ENCODE data around the gene ARHGAP23.
"Not testable (repeated sequence)": the region's sequence is repeated elsewhere in the genome, so short reads cannot be mapped to it uniquely, and the experiment has no call there.

Gene ARHGAP23

DNA sequence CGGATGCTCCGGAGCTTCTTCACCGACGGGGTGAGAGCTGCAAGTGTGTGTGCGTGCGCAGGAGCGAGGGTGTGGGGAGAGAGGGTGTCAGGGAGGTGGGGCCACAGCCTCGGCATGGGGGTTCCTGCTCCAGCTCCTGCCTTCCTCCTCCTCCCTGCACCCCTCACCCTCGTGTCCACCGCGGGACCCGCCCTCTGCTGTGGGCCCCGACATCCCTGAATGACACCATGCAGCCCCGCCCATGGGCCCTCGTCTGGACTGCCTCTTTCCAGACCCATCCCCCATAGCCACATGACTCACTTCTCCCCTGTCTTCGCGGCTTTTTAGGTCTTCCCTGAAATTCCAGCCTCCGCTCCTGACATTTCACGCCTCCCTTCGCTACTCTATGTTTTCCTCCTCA is 41.6 kb downstream of the ARHGAP23 start:
- peaks cover 83% of the 10 kb centered on the region for H3K36me3 ChIP-seq (ENCODE audit: insufficient read depth, low read length)
- no peak overlapping the region for H3K4me2 ChIP-seq (ENCODE audit: insufficient read depth, low read length)
- H3K9ac ChIP-seq (ENCODE audit: low read depth, low read length) = no peak overlapping the region
- H3K4me1 ChIP-seq (ENCODE audit: insufficient read depth, low read length) = no peaks in the 10 kb centered on the region
- H2AFZ ChIP-seq (ENCODE audit: low read depth, low read length) = no peak overlapping the region
- no peak overlapping the region for H3K4me3 ChIP-seq (ENCODE audit: low read depth in 1 of 2, low read length in 2 of 2)
- no peak overlapping the region for H3K27ac ChIP-seq (ENCODE audit: low read length)
- TF ChIP-seq EZH2 (IDR thresholded peaks at IDR 0.05; ENCODE audit: borderline replicate concordance, low read depth, low read length, severe bottlenecking) = no peak
- TF ChIP-seq, protein P1, sequence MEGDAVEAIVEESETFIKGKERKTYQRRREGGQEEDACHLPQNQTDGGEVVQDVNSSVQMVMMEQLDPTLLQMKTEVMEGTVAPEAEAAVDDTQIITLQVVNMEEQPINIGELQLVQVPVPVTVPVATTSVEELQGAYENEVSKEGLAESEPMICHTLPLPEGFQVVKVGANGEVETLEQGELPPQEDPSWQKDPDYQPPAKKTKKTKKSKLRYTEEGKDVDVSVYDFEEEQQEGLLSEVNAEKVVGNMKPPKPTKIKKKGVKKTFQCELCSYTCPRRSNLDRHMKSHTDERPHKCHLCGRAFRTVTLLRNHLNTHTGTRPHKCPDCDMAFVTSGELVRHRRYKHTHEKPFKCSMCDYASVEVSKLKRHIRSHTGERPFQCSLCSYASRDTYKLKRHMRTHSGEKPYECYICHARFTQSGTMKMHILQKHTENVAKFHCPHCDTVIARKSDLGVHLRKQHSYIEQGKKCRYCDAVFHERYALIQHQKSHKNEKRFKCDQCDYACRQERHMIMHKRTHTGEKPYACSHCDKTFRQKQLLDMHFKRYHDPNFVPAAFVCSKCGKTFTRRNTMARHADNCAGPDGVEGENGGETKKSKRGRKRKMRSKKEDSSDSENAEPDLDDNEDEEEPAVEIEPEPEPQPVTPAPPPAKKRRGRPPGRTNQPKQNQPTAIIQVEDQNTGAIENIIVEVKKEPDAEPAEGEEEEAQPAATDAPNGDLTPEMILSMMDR (IDR thresholded peaks at IDR 0.05; ENCODE audit: borderline replicate concordance, extremely low read depth, low read length, poor library complexity, severe bottlenecking) = no peak
- H3K9me3 ChIP-seq (ENCODE audit: insufficient read depth, low read length, severe bottlenecking) = no peaks in the 10 kb centered on the region
- ATAC-seq (ENCODE audit: insufficient read depth, low read depth) (no peak), DNase-seq (no peak)
- H3K79me2 ChIP-seq (ENCODE audit: insufficient read depth, low read length) = no peaks in the 10 kb centered on the region
- peaks cover 11% of the 10 kb centered on the region for H4K20me1 ChIP-seq (ENCODE audit: insufficient read depth, low read length)
- no peaks in the 10 kb centered on the region for H3K27me3 ChIP-seq (ENCODE audit: insufficient read depth, low read length, poor library complexity)

DNA sequence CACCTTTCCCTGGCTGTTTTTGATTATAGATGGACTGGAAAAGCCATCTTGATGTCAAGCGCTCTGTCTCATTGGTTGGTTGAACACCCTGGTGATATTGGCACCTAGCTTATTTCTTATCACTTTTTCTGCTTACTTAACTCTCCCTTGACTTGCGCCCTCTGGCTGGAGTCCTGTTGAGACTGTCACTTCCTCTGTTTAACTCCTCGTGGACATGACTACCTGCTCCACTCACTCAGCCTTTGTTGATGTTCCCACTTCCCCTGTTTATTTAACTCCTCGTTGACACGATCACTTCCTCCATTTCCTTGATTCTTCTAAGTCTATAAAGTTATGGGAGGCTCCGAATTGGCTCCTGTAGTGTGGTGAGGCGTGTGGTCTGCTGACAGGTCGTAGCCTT is 43.0 kb downstream of the ARHGAP23 start:
- H3K4me1 ChIP-seq (ENCODE audit: insufficient read depth, low read length); ATAC-seq (ENCODE audit: insufficient read depth, low read depth); H4K20me1 ChIP-seq (ENCODE audit: insufficient read depth, low read length); H3K9me3 ChIP-seq (ENCODE audit: insufficient read depth, low read length, severe bottlenecking); DNase-seq; H3K79me2 ChIP-seq (ENCODE audit: insufficient read depth, low read length); H3K27ac ChIP-seq (ENCODE audit: low read length); H3K4me2 ChIP-seq (ENCODE audit: insufficient read depth, low read length); H3K27me3 ChIP-seq (ENCODE audit: insufficient read depth, low read length, poor library complexity); H2AFZ ChIP-seq (ENCODE audit: low read depth, low read length); H3K9ac ChIP-seq (ENCODE audit: low read depth, low read length); H3K4me3 ChIP-seq (ENCODE audit: low read depth in 1 of 2, low read length in 2 of 2): not testable (repeated sequence)
- H3K36me3 ChIP-seq (ENCODE audit: insufficient read depth, low read length) = peaks cover 74% of the 10 kb centered on the region

DNA sequence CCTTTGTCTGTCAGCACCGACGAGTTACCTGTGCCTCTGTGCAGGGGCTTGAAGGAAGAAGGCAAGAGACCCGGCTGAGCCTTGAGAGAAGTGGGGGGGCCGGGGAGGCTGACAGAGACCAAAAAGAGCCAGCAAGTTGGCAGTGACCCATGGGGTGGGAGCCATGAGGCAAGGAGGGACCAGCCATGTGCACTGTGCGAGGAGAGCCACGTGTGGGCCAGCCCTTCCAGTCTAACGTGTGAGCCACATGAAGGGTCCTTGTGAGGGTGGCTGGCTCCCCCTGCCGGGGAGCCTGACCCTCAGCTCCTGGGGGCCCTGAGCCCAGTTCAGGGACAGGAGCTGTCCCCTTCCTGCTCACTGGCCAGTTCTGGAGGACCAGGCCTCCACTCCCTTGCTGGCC is 46.4 kb downstream of the ARHGAP23 start:
- H3K4me1 ChIP-seq (ENCODE audit: insufficient read depth, low read length); DNase-seq; ATAC-seq (ENCODE audit: insufficient read depth, low read depth); H3K27ac ChIP-seq (ENCODE audit: low read length); H3K9me3 ChIP-seq (ENCODE audit: insufficient read depth, low read length, severe bottlenecking); H3K4me3 ChIP-seq (ENCODE audit: low read depth in 1 of 2, low read length in 2 of 2); H3K27me3 ChIP-seq (ENCODE audit: insufficient read depth, low read length, poor library complexity); H3K4me2 ChIP-seq (ENCODE audit: insufficient read depth, low read length); H4K20me1 ChIP-seq (ENCODE audit: insufficient read depth, low read length); H3K79me2 ChIP-seq (ENCODE audit: insufficient read depth, low read length); H2AFZ ChIP-seq (ENCODE audit: low read depth, low read length); H3K9ac ChIP-seq (ENCODE audit: low read depth, low read length): not testable (repeated sequence)
- peaks cover 61% of the 10 kb centered on the region for H3K36me3 ChIP-seq (ENCODE audit: insufficient read depth, low read length)

DNA sequence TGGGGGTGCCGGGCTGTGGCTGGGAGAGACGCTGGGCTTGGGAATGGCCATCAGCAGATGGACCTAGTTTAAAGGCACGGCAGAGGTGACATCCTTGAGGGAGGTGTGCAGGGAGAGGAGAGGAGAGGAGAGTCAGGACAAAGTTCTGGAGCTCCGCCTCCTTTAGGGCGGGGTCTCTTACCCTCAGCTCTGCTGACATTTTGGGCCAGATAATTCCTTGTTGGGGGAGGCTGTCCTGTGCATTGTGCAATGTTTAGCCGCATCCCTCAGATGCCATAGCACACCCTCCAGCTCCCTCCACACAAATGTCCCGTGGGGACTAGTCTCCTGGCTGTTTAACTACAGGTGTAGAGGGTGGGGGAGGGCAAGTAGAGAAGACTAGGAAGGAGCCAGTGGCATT is 48.3 kb downstream of the ARHGAP23 start:
- Histone ChIP-seq H3K27me3 (ENCODE audit: insufficient read depth, low read length, poor library complexity) (no peaks in the 10 kb centered on the region), H3K36me3 (ENCODE audit: insufficient read depth, low read length) (peaks cover 52% of the 10 kb centered on the region), H3K9me3 (ENCODE audit: insufficient read depth, low read length, severe bottlenecking) (no peaks in the 10 kb centered on the region), H2AFZ (ENCODE audit: low read depth, low read length) (no peak overlapping the region), H3K9ac (ENCODE audit: low read depth, low read length) (no peak overlapping the region), H3K4me3 (ENCODE audit: low read depth in 1 of 2, low read length in 2 of 2) (no peak overlapping the region), H3K27ac (ENCODE audit: low read length) (no peak overlapping the region), H3K4me2 (ENCODE audit: insufficient read depth, low read length) (no peak overlapping the region), H3K79me2 (ENCODE audit: insufficient read depth, low read length) (no peaks in the 10 kb centered on the region), H3K4me1 (ENCODE audit: insufficient read depth, low read length) (no peaks in the 10 kb centered on the region), H4K20me1 (ENCODE audit: insufficient read depth, low read length) (peaks cover 3% of the 10 kb centered on the region; the same call in 1 of the 2 replicates)
- ATAC-seq (ENCODE audit: insufficient read depth, low read depth) = no peak
- TF ChIP-seq, protein P1 (IDR thresholded peaks at IDR 0.05; ENCODE audit: borderline replicate concordance, extremely low read depth, low read length, poor library complexity, severe bottlenecking) = no peak
- TF ChIP-seq EZH2 (IDR thresholded peaks at IDR 0.05; ENCODE audit: borderline replicate concordance, low read depth, low read length, severe bottlenecking) = no peak
- DNase-seq = no peak

DNA sequence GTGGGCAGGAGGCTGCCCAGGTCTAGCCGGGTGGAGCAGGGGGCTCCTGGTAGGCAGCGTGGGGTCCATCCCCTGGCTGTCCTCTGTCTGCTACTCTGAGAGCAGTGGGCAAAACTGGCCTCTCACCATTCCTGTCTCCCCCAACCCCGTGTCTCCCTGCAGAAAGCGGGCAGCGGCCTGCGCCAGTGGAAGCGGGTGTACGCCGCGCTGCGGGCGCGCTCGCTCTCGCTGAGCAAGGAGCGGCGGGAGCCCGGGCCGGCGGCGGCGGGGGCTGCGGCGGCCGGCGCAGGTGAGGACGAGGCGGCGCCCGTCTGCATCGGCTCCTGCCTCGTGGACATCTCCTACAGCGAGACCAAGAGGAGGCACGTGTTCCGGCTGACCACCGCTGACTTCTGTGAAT is 49.2 kb downstream of the ARHGAP23 start:
- H3K9me3 ChIP-seq (ENCODE audit: insufficient read depth, low read length, severe bottlenecking); H3K9ac ChIP-seq (ENCODE audit: low read depth, low read length); H3K27me3 ChIP-seq (ENCODE audit: insufficient read depth, low read length, poor library complexity); H4K20me1 ChIP-seq (ENCODE audit: insufficient read depth, low read length); DNase-seq; H2AFZ ChIP-seq (ENCODE audit: low read depth, low read length); H3K27ac ChIP-seq (ENCODE audit: low read length); H3K4me2 ChIP-seq (ENCODE audit: insufficient read depth, low read length); H3K4me1 ChIP-seq (ENCODE audit: insufficient read depth, low read length); H3K79me2 ChIP-seq (ENCODE audit: insufficient read depth, low read length); H3K4me3 ChIP-seq (ENCODE audit: low read depth in 1 of 2, low read length in 2 of 2); ATAC-seq (ENCODE audit: insufficient read depth, low read depth): not testable (repeated sequence)
- peaks cover 49% of the 10 kb centered on the region for H3K36me3 ChIP-seq (ENCODE audit: insufficient read depth, low read length)

DNA sequence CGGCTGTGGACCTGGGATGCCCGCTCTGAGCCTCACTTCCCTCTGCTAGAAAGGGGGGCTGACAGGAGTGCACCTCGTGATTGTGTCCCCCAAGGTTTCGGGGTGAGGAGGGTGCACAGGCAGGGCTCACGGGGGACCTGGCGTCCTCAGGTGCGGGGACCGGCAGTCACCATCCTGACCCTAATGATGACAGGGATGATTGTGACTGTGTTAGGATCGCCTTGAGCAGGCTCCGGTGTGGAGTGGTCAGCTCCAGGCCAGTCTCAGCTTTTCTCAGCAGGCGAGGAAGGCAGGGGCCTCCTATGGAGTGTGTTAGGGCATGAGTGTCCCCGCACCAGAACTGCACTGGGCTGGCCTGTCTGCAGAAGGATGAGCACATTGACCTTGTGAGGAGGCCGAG is 49.7 kb downstream of the ARHGAP23 start:
- not testable (repeated sequence) for DNase-seq; H3K9ac ChIP-seq (ENCODE audit: low read depth, low read length); H3K4me3 ChIP-seq (ENCODE audit: low read depth in 1 of 2, low read length in 2 of 2); H3K79me2 ChIP-seq (ENCODE audit: insufficient read depth, low read length); H3K9me3 ChIP-seq (ENCODE audit: insufficient read depth, low read length, severe bottlenecking); H4K20me1 ChIP-seq (ENCODE audit: insufficient read depth, low read length); ATAC-seq (ENCODE audit: insufficient read depth, low read depth); H2AFZ ChIP-seq (ENCODE audit: low read depth, low read length); H3K4me1 ChIP-seq (ENCODE audit: insufficient read depth, low read length); H3K27ac ChIP-seq (ENCODE audit: low read length); H3K27me3 ChIP-seq (ENCODE audit: insufficient read depth, low read length, poor library complexity); H3K4me2 ChIP-seq (ENCODE audit: insufficient read depth, low read length)
- H3K36me3 ChIP-seq (ENCODE audit: insufficient read depth, low read length) = peaks cover 50% of the 10 kb centered on the region

DNA sequence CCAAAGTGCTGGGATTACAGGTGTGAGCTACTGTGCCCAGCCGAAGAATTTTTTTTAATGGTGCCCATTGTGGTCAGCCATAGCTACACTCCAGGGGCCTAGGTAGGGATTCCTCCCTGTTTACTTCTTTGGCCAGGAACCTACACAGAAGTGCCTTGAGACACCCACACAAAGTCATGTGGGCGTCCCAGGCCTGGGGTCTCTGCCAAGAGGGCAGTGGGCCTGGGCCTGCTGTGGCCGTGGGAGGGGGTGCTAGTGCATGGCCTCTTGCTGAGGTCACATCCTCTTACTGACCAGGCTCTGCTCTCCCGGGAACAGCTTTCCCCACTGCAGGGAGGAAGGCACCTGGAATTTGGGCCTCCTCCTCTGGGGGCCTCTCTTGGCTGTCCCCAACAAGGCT is 50.4 kb downstream of the ARHGAP23 start:
- not testable (repeated sequence) for H3K4me3 ChIP-seq (ENCODE audit: low read depth in 1 of 2, low read length in 2 of 2); H4K20me1 ChIP-seq (ENCODE audit: insufficient read depth, low read length); H3K4me2 ChIP-seq (ENCODE audit: insufficient read depth, low read length); H3K9ac ChIP-seq (ENCODE audit: low read depth, low read length); H3K4me1 ChIP-seq (ENCODE audit: insufficient read depth, low read length); ATAC-seq (ENCODE audit: insufficient read depth, low read depth); H3K9me3 ChIP-seq (ENCODE audit: insufficient read depth, low read length, severe bottlenecking); H3K27ac ChIP-seq (ENCODE audit: low read length); H3K79me2 ChIP-seq (ENCODE audit: insufficient read depth, low read length); H2AFZ ChIP-seq (ENCODE audit: low read depth, low read length); H3K27me3 ChIP-seq (ENCODE audit: insufficient read depth, low read length, poor library complexity); DNase-seq
- H3K36me3 ChIP-seq (ENCODE audit: insufficient read depth, low read length) = peaks cover 47% of the 10 kb centered on the region

All from DND-41 (cell line).